ENCODE measurements around the gene SCNM1.

The SCNM1 gene

DNA sequence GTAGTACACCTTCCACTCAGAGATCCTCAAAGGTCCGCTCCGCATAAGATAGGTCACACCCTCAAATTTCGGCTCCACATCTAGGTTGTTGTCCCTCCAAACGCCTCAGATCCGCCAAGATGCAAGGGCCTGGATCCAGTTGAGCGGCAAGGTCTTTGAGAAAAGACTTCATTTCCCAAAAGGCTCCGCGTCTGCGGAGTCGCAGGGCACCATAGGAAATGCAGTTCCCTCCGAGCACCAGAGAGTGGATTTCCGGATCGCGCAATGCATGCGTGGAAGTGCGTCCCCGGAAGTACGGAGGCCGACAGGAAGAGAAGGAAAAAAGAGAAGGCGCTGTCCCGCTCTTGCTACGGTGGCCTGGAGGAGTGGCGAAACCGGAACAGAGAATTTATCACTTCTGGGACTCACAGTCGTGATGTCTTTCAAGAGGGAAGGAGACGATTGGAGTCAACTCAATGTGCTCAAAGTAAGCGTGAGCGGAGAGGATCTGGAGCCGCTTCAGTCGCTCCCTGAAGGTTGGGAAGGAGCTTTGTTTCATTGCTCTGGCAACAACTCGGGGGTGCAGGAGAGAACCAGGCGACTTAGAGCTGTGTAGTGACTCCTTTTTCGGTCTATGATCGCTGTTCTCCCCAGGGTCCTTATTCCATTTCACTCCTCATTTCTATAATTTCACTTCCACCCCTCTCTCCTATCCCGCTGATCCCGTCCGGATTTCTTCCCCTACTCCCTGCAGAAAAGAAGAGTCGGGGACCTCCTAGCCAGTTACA is at the start of gene SCNM1, which contains the start of gene LYSMD1:
TSS of gene SCNM1 (plus strand) at position 407 of the 767 bp plus-strand sequence. CDS start at position 416, 9 bp downstream.
TSS of gene LYSMD1 (minus strand) at position 165 of the 767 bp plus-strand sequence. CDS start 644 bp downstream, outside the sequence.
- DNase-seq = peak; percentile 98

DNA sequence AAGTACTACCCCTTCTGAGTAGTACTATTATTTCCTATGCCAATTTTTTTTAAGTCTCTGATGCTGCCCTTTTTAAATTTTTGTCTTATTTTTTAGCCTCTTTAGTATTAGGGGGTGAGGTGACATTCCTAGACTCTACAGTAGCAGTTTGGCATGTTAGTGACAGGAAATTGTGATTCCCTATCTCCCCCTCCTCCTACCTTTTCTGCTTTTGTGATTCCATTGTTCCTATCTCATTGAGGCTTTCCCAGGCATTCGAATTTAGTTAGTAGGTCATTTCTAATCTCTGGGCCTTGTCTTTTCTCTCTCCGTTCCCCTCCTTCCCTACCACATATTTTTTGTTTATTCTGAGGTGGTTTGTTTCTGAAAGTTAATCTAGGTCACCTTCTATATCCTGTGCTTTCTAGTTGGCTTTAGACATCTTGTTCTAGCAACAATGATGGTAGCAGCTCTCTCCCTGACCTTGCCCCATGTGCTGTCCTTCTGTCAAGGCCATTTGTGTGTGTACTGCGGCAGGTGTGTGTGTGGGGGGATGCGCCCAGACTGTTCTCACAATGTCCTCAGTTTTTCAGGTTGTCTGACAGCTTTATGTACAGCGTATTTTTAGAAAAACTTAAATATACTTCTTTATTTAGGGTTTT is 41.1 kb upstream of the SCNM1 start:
- no peak for DNase-seq

- DNase-seq = no peak
These were observed 37.1 kb upstream of the SCNM1 start for GRCh38 chr1:151128800-151129199.

GRCh38 chr1:151130987-151131586 is 34.9 kb upstream of the SCNM1 start:
- peak; percentile 94 for DNase-seq

DNA sequence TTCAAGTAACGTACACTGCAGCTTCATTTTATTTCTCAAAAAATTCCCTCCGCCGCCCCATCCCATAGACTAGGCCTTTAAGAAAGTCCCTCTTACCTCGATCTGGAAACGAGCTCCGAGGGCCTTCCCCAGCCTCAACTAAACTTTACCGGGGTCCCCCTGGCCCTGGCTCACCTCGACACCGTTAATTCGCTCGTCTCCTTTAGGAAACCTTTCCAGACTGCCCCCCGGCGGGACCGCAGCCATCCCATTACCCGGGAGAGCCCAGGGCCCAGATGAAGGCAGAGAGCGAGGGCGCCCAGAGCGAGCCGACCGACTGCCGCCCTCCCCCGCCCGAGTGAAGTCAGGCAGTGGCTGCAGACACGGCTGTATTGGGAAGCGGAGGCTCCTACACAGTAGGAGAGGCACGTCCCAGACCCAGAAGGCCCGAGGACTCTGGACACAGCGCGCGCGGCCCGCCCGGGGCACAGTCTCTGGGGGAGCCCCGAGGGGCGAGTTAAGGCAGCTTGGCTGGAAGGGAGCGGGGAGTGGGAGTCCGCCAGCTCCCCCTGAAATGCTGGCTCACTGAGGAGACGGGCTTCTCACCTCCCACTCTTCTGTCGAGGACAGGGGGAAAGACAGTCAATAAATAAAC is 34.1 kb upstream of the SCNM1 start:
- peak; percentile 54 for DNase-seq

- DNase-seq = peak; percentile 46
These were observed 33.5 kb upstream of the SCNM1 start for GRCh38 chr1:151132335-151133017.

DNA sequence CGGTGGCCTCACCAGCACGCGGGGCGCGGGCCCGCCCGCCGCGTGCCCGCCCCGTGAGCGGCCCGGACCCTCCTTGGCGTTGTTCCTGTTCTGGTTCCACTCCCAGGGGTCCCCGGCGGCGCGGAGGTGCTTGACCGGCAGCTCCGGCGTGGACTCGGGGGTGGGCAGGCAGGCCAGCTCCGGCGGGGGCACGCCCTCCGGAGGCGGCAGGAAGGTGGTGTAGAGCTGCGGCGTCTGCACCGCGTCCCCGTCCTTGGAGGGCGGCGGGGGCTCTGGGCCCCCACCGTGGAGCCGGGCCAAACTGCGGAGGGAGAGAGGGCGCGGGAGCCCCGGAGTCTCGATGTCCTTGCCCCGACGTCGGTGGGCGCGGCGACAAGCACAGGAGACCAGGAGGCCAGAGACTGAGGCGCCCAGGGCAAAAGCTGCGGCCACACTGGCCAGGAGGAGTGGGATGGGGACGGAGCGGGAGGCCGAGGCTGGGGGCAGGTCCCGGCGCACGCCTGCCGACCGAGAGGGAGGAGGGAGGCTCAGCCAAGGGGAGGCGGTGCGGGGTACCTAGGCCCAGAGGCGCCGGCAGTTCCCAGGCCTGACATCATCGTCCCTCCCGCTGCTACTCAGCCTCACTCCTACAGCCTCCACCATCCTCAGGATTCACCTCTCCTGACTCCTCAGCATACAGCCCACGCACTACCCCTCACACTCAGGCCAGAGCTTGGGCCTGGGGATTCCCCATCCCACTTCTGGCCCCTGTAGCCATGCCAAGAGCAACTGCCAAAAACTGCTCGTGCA is 32.7 kb upstream of the SCNM1 start:
- peak; percentile 49 for DNase-seq

DNA sequence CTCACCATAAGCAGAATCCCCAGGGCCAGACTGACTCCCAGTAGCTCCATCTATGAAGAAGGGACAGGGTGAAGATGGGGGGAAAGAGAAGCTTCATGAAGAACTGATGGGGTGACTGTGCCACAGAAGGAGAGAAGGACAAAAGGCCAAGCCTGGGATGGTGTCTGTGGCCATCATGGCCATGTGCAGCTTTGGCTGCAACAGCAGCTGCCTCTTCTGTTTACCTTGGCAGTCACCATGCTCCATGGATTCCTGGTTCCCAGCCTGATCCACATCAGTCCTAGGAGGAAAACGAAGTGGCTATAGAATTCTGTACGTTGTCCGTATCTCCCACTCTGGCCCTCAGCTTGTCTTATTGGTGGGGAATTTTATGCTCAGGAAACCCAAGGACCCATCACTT is 31.5 kb upstream of the SCNM1 start:
- no peak for DNase-seq

- no peak for DNase-seq
These were observed 31.0 kb upstream of the SCNM1 start for GRCh38 chr1:151134991-151135390.

- DNase-seq = no peak
These were observed 30.2 kb upstream of the SCNM1 start for GRCh38 chr1:151135433-151136385.

- DNase-seq = no peak
These were observed 28.2 kb upstream of the SCNM1 start for GRCh38 chr1:151137789-151138188.

GRCh38 chr1:151142411-151143056 is 23.4 kb upstream of the SCNM1 start:
- peak; percentile 63 for DNase-seq

GRCh38 chr1:151143057-151143435 is 22.9 kb upstream of the SCNM1 start:
- no peak for DNase-seq

DNA sequence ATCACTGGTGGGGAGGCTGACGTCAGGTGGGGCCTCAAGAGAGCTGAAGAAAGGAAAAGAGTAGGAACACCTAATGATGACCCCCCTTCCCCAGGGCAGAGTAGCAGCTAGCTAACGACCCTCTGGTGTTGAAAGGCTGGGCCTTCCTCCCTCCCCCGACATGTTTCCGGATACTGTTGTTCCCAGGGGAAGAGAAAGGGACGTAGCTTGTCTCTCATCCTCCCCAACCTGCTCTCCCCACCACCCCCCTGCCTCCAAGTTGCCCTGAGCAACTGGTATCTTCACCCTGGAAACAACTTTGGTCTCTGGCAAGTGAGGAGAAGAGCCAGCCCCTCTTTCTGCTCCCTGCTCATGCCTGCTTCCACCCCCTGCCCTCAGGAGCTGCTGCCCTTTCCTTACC is 22.0 kb upstream of the SCNM1 start:
- no peak for DNase-seq

DNA sequence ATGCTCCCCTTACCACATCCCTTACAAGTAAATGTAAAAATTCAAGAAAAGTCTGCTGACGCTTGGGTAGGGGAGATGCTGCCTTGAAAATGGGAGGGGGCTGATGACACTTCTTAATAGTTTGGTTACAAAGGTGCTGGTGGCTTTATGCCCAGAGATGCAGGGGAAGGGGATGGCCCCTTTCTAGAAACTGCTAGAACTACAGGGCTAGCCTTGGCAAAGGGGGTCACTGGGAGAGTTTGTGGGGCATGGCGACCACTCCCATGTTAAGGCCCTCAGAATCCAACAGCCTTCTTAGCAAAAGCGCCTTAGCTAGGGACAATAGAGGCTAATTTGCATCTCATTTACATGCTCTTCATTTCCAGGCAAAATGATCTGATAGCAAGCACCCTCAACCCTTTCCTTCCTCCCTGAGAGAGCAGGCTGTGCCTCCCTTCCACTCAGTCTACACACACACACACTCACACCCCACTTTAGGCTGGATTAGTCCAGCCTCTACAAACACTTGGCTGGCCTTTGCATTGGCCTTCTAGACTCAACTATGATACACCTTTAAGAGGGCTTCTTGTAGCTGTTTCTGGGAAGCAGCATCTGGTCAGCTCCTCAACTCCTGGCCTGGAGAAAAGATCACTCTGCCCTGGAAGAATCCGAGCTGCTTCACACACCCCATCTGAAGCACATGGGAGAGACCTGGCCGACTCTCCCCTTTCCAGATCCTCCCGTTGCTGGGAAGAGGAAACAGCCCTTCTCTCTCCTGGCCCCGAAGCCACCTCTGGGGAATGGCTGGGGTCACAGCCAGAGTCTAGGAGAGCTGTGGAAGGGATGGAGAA is 21.3 kb upstream of the SCNM1 start:
- peak; percentile 77 for DNase-seq

GRCh38 chr1:151145304-151146071 is 20.5 kb upstream of the SCNM1 start:
- peak; percentile 66 for DNase-seq

DNA sequence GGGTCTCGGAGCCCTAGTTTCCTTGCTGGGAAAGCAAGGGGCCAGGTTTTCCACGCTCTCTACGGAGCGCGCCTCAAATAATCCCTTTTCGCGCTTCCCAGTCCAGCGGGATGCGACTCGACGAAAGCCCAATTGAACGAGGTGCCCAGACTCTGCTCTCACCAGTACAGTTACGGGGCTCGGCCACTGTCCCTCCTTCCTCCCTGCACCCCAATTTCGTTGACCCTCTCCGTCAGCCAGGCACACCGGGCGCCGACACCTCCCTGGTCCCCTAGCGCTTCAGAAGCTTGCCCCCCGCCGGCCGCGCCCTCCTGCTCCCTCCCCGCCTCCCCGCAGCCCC is 19.9 kb upstream of the SCNM1 start:
- no peak for DNase-seq

GRCh38 chr1:151146412-151147131 is 19.4 kb upstream of the SCNM1 start, which contains the start of gene SEMA6C:
SEMA6C (minus strand) TSS chr1:151146631; CDS start chr1:151142621, 4,010 bp downstream.
- DNase-seq = peak; percentile 97

Measured in right hindlimb (tissue), 1 donor.